Gastroesophageal sphincter (tissue), 3 donors: ENCODE data around the gene DCBLD2.

Experiments
- CTCF ChIP-seq, 4 experiments: fragments of 200-600 bp in 2 of 4; fragments of 450-650 bp in 2 of 4; sonication (generic) in 1 of 4; IDR thresholded peaks; one replicate each; pipeline ENCODE4 v1.5.1; 2017 to 2019; ENCODE audit warnings: antibody characterized with exemption in 4 of 4, mild to moderate bottlenecking in 2 of 4, moderate library complexity in 2 of 4
- EP300 ChIP-seq: sonication (generic); formaldehyde crosslinking; IDR thresholded peaks from one replicate; pipeline ENCODE4 v1.6.1; 2017; ENCODE audit warnings: antibody characterized with exemption, mild to moderate bottlenecking
- POLR2A ChIP-seq, 2 donors: fragments of 450-650 bp; IDR thresholded peaks; one replicate each; pipeline ENCODE4 v1.6.1; 2017; ENCODE audit warnings: antibody characterized with exemption in 2 of 2, mild to moderate bottlenecking in 2 of 2, moderate library complexity in 1 of 2
- POLR2AphosphoS5 ChIP-seq: sonication (generic); formaldehyde crosslinking; IDR thresholded peaks from one replicate; pipeline ENCODE4 v1.6.1; 2017; ENCODE audit warnings: antibody characterized with exemption

GRCh38 chr3:98784666-98785600 is 116.6 kb downstream of the DCBLD2 start:
- TF ChIP-seq CTCF (IDR thresholded peaks at IDR 0.05) (no peak), POLR2A (IDR thresholded peaks at IDR 0.05) (no peak), POLR2AphosphoS5 (no peak), EP300 (no peak)
